Measurements from ENCODE around the gene ZNF575. TPM values are rescaled to one million over a fixed set of nuclear protein-coding genes. Genes with fewer than 3 reads are reported as not detected.

The ZNF575 gene
- total RNA-seq, 1 experiment from 2014 or later: 6.5 TPM

DNA sequence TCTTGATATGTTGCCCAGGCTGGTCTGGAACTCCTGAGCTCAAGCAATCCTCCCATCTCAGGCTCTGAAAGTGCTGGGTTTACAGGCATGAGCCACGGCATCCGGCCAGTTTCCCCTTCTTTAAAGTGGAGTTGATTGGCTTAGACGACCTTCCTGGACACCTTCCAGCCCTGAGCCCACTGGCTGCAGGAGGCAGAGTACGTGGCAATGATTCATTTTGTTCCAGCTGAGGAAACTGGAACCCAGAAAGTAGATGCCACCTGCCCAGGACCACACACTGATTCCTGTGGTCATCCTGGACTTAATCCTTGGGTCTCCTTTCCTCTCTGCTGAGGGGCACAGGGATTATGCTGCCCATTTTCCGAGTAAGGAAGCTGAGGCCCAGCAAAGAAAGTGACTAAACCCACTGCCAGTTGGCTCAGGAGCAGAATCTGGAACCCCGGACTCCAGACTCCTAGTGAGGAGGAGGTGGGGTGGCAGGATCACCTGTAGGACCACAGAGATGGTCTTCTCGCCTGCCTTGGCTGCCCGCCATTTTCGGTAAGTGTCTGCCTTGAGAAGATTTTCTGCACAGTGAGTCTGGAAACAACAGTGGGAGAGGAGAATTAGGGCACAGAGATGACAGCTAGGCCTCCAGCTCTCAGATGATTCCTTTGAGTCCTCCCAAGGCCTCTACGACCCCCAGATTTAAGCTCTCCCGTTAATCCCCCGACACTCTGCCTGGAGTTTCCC, 41.6 kb downstream of the ZNF575 start:
- intact Hi-C loops (cut with micrococcal nuclease; ENCODE audit: unreplicated experiment): loop anchor here (1.0 to 5.0 kb wide), 2 partner anchors 22 to 47 kb away; partner anchors contain the start of genes ETHE1, IRGQ and ZNF576
- Histone ChIP-seq H3K36me3 (ENCODE audit: low read depth) (no peaks in the 10 kb centered on the region; the same call in 1 of the 2 replicates), H3K9me2 (ENCODE audit: insufficient read depth) (no peaks in the 10 kb centered on the region), H2AFZ (peak overlapping the region; percentile 100), H3K4me1 (replicated peaks; ENCODE audit: insufficient read depth) (peaks cover 10% of the 10 kb centered on the region; the same call in 1 of the 2 replicates), H3K27me3 (ENCODE audit: insufficient read depth, low read depth) (no peaks in the 10 kb centered on the region), H3K4me3 (peak overlapping the region; percentile 94), H3K27ac (no peak overlapping the region), H3K79me2 (ENCODE audit: low read depth) (peaks cover 10% of the 10 kb centered on the region), H3K9me3 (ENCODE audit: insufficient read depth, low read depth) (no peaks in the 10 kb centered on the region), H4K20me1 (ENCODE audit: insufficient read depth) (no peaks in the 10 kb centered on the region), H3F3A (ENCODE audit: insufficient read depth, low read depth) (no peaks in the 10 kb centered on the region), H3K4me2 (peak overlapping the region; percentile 90)
- TF ChIP-seq, protein P1, sequence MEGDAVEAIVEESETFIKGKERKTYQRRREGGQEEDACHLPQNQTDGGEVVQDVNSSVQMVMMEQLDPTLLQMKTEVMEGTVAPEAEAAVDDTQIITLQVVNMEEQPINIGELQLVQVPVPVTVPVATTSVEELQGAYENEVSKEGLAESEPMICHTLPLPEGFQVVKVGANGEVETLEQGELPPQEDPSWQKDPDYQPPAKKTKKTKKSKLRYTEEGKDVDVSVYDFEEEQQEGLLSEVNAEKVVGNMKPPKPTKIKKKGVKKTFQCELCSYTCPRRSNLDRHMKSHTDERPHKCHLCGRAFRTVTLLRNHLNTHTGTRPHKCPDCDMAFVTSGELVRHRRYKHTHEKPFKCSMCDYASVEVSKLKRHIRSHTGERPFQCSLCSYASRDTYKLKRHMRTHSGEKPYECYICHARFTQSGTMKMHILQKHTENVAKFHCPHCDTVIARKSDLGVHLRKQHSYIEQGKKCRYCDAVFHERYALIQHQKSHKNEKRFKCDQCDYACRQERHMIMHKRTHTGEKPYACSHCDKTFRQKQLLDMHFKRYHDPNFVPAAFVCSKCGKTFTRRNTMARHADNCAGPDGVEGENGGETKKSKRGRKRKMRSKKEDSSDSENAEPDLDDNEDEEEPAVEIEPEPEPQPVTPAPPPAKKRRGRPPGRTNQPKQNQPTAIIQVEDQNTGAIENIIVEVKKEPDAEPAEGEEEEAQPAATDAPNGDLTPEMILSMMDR (conservative IDR thresholded peaks at IDR 0.05): no peak
- no peak for TF ChIP-seq EZH2 (IDR thresholded peaks at IDR 0.05; ENCODE audit: low read depth)
- ChIA-PET CTCF (interaction anchor here (0.6 to 1.1 kb wide), 3 partner anchors 21 to 431 kb away, joined by 4 to 5 read pairs (median 4); partner anchors contain the start of genes IRGQ and ZNF576), POLR2A (ENCODE audit: unreplicated experiment) (no interaction called here)
- TSS peak; percentile 27 for BruUV-seq (replicated peaks)
- DNase-seq: peak in 1 of 2 experiments; percentile 13

DNA sequence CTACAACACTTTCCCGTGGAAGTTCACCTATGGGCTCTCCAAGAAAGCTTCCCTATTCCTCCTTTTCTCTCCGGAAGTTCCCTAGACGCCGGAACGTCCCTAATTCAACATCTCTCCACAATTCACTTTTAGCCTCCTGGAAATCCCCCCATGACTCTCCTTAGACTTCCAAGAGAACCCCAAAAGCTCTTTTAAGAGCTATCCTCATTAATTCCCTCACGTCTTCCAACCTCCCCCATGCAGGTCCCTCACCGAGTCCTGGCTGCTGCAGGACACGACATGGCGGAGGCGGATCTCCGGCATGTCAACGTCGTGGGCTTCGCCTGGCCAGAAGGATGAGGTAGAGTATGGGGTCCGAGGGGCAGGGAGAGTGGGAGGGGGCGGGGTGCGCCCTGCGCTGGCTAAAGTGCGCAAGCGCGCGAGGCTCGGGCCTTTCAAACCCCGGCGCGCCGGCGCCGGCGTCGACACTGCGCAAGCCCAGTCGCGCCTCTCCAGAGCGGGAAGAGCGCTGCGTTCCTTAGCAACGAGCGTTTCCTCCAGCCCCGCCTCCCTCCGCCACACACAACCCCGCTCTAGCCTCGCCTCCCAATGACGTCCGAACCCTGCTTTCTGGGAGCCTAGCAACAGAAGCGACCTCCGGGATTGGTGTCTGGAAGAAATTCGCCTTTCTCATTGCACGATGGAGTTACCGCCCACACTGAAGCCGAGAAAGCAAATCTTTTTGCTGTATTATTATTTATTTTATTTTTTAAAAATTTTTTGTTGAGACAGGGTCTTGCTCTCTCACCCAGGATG, 42.4 kb downstream of the ZNF575 start, which contains the start of the genes PINLYP and XRCC1:
PINLYP (plus strand) TSS at position 646 of the 795 bp plus-strand sequence. CDS start 1,391 bp downstream, outside the sequence.
XRCC1 (minus strand) TSS at position 372 of the 795 bp plus-strand sequence; CDS start at position 303, 69 bp downstream.
- intact Hi-C loops (cut with micrococcal nuclease; ENCODE audit: unreplicated experiment): loop anchor here (1.0 to 5.0 kb wide), 2 partner anchors 21 to 48 kb away; partner anchors contain the start of genes ETHE1, IRGQ and ZNF576
- TF ChIP-seq EZH2 (IDR thresholded peaks at IDR 0.05; ENCODE audit: low read depth): no peak
- TF ChIP-seq, protein P1 (conservative IDR thresholded peaks at IDR 0.05): no peak
- H3K27me3 ChIP-seq (ENCODE audit: insufficient read depth, low read depth): no peaks in the 10 kb centered on the region
- H4K20me1 ChIP-seq (ENCODE audit: insufficient read depth): no peaks in the 10 kb centered on the region
- BruUV-seq (replicated peaks): no TSS peak
- peak; percentile 92 to 95 for DNase-seq
- H3K9me3 ChIP-seq (ENCODE audit: insufficient read depth, low read depth): no peaks in the 10 kb centered on the region
- peaks cover 10% of the 10 kb centered on the region; the same call in 1 of the 2 replicates for H3K4me1 ChIP-seq (replicated peaks; ENCODE audit: insufficient read depth)
- peak within 1 kb of the TSS; percentile 94 for H3K4me3 ChIP-seq
- no peak within 1 kb of the TSS for H3K27ac ChIP-seq
- H3K79me2 ChIP-seq (ENCODE audit: low read depth): peaks cover 10% of the 10 kb centered on the region
- H3F3A ChIP-seq (ENCODE audit: insufficient read depth, low read depth): no peaks in the 10 kb centered on the region
- H3K36me3 ChIP-seq (ENCODE audit: low read depth): no peaks in the 10 kb centered on the region; the same call in 1 of the 2 replicates
- CTCF ChIA-PET: interaction anchor here (0.6 to 1.1 kb wide), 4 partner anchors 20 to 430 kb away, joined by 3 to 5 read pairs (median 4); partner anchors contain the start of genes IRGQ and ZNF576
- H3K4me2 ChIP-seq: peak within 1 kb of the TSS; percentile 90
- POLR2A ChIA-PET (ENCODE audit: unreplicated experiment): no interaction called here
- H3K9me2 ChIP-seq (ENCODE audit: insufficient read depth): no peaks in the 10 kb centered on the region
- peak within 1 kb of the TSS; percentile 100 for H2AFZ ChIP-seq
